Astrocyte of the spinal cord (primary cell): ENCODE data around the gene RASGRP1.

Experiments used
- DNase-seq: peaks from one replicate; pipeline ENCODE4 v3.0.0; 2011; ENCODE audit warnings: low read depth, low spot score
- H3K4me3 ChIP-seq: 2 replicates; pipeline ENCODE4 v1.5.1; 2011; ENCODE audit warnings: low read depth, mild to moderate bottlenecking, low read length, moderate library complexity
- CTCF ChIP-seq: IDR thresholded peaks from 2 replicates; pipeline ENCODE4 v1.5.1; 2012; ENCODE audit warnings: low read depth, mild to moderate bottlenecking, low read length, inconsistent platforms
- in situ Hi-C: cut with HindIII; loops from 2 replicates; pipeline ENCODE4 v1.10.0; 2017; ENCODE audit warnings: low sequenced_read_pairs

RASGRP1 gene

DNA sequence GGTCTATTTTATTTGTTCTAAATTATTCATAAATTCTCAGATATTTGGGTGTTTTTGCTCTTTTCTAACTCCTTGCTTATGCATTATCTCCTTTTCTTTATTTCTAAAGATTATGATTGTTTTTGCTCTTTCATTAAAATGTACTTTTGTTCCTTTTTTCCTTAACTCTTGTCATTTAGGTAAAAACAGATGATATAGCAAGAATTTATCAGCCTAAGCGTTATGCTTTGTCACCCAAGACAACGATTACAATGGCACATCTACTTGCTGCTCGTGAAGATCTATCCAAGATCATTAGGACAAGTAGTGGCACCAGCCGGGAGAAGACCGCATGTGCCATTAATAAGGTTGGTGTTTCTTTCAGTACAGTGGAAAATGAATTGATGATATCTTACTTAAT lies 83.5 kb downstream of the RASGRP1 start:
- in situ Hi-C loops: no loop called here
- no peak for DNase-seq
- TF ChIP-seq CTCF: no peak
- H3K4me3 ChIP-seq: no peak overlapping the region

GRCh38 chr15:38479756-38480155 lies 84.9 kb downstream of the RASGRP1 start:
- H3K4me3 ChIP-seq: no peak overlapping the region
- in situ Hi-C loops: no loop called here
- no peak for TF ChIP-seq CTCF
- no peak for DNase-seq

DNA sequence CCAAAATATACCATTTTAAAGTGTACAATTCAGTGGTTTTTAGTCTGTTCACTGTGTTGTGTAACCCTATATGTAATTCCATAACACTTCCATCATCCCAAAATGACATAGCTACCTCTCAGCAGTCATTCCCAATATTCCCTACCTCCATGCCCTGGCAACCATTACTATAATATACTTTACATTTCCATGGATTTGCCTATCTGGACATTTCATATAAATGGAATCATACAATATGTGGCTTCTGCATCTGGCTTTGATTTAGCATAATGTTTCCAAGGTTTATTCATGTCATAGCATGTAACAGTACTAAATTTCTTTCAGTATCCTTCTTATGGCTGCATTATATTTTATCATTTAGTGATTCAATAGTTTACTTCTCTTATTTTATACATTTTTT lies 85.3 kb downstream of the RASGRP1 start:
- peak; percentile 8 for DNase-seq
- H3K4me3 ChIP-seq: no peak overlapping the region
- in situ Hi-C loops: no loop called here
- TF ChIP-seq CTCF: no peak

DNA sequence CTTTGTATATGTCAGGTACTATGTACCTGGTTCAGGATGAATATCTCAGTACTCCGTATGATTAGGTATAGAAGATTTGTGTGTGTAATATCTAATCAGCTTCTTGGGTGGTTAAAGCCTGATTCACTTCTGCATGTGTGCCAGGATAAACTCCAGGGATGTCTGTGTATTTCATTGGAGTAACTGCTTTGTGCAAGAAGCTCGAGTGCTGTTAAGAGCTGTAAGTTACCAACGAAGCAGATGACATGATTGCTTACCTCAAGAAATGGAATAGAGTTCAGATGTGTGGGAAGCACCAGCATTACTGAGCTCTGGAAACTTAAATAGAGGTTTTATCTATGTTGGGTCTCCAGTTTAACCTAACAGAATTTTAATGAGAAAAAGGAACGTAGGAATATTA lies 87.0 kb downstream of the RASGRP1 start:
- no peak for DNase-seq
- no peak overlapping the region for H3K4me3 ChIP-seq
- in situ Hi-C loops: no loop called here
- TF ChIP-seq CTCF: no peak

- no peak for DNase-seq
- in situ Hi-C loops: no loop called here
- no peak overlapping the region for H3K4me3 ChIP-seq
- TF ChIP-seq CTCF: no peak
These were observed 88.5 kb downstream of the RASGRP1 start for GRCh38 chr15:38476120-38476519.

DNA sequence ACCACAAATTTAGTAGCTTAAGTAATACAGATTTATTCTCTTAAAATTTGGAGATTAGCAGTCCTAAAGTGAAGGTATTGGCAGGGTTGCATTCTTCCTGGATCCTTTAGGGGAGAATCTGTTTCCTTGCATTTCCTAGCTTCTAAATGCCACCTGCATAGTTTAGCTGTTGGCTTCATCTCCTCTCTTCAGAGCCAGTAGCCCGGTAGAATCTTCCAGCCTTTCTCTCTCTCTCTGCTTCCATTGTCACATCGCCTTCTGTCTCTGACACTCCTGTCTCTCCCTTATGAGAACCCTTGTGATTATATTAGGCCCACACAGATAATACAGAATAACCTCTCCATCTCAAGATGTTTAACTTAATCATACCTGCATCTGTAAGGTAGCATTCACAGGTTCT lies 89.3 kb downstream of the RASGRP1 start:
- H3K4me3 ChIP-seq: no peak overlapping the region
- TF ChIP-seq CTCF: no peak
- DNase-seq: no peak
- in situ Hi-C loops: no loop called here

DNA sequence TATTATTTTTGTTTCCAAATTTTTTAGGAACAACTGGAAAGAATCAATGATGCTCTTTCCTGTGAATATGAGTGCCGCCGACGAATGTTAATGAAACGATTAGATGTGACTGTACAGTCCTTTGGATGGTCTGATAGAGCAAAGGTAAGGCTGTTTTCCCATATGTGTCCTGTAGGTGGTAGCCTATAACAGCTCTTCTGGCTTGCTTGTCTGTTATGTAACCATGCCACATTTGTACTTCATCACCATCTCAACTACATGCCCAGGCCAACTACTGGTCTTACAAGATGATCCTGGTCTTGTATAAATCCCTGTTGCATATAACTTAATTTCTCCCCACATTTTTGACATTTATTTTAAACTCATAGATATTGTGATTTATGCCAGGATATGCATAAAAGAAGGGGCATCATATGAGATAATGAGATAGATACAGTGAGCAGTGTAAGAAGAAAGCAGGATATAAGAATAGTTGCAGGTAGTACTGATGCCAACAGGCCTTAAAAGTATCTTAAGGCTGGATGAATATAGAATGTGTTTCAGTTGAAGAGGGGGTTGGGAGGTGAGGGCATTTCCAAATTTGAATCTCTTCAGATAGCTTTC lies 90.4 kb downstream of the RASGRP1 start:
- TF ChIP-seq CTCF: peak; percentile 68
- in situ Hi-C loops: no loop called here
- peak; percentile 61 for DNase-seq
- H3K4me3 ChIP-seq: no peak overlapping the region
